A673 (cell line): ENCODE results near the gene PDE6B. TPM values are rescaled to one million over a fixed set of nuclear protein-coding genes. Genes with fewer than 3 reads are reported as not detected.
"Not testable (repeated sequence)": the region's sequence is repeated elsewhere in the genome, so short reads cannot be mapped to it uniquely, and the experiment has no call there.

Experiments
- BruUV-seq: library from RNA; stranded (reverse); fragments of 400-500 nt; replicated peaks from 2 replicates; lab custom pipeline; 2021; lab: Mats Ljungman, UMichigan
- CTCF ChIA-PET: fragments of 300-600 bp; sonication (Branson Sonifier 250); formaldehyde crosslinking; loops from one replicate; lab custom pipeline; 2022; ENCODE audit warnings: antibody characterized with exemption; lab: Charles Lee
- POLR2A ChIA-PET: fragments of 300-600 bp; sonication (Branson Sonifier 250); formaldehyde crosslinking; loops from one replicate; lab custom pipeline; 2022; ENCODE audit warnings: antibody characterized with exemption; ENCODE audit not compliant: low non-redundant PET; lab: Charles Lee
- DNase-seq: peaks from one replicate; pipeline ENCODE4 v3.0.0-alpha.2; 2015; ENCODE audit warnings: low spot score
- H3K27ac ChIP-seq: fragments of 200-600 bp; sonication (generic); 2 replicates; pipeline ENCODE4 v1.5.1; 2016; ENCODE audit warnings: mixed run types, low read depth, mild to moderate bottlenecking, mixed read lengths, antibody characterized with exemption, low read length; ENCODE audit not compliant: poor library complexity, severe bottlenecking
- H3K27me3 ChIP-seq: fragments of 200-600 bp; sonication (generic); replicated peaks from 2 replicates; pipeline ENCODE4 v1.6.1; 2017; ENCODE audit warnings: mixed run types, low read depth, mild to moderate bottlenecking, mixed read lengths, antibody characterized with exemption, low read length; ENCODE audit not compliant: insufficient read depth, poor library complexity
- H3K36me3 ChIP-seq: fragments of 200-600 bp; sonication (generic); 2 replicates; pipeline ENCODE4 v1.6.1; 2016; ENCODE audit warnings: mixed run types, mild to moderate bottlenecking, mixed read lengths, antibody characterized with exemption, low read length; ENCODE audit not compliant: insufficient read depth, poor library complexity, severe bottlenecking
- H3K4me1 ChIP-seq: fragments of 200-600 bp; sonication (generic); 2 replicates; pipeline ENCODE4 v1.6.1; 2017; ENCODE audit warnings: mixed run types, mild to moderate bottlenecking, mixed read lengths, antibody characterized with exemption, low read length; ENCODE audit not compliant: insufficient read depth, poor library complexity, severe bottlenecking
- H3K4me3 ChIP-seq: fragments of 200-600 bp; sonication (generic); 2 replicates; pipeline ENCODE4 v1.5.1; 2016; ENCODE audit warnings: low read depth, mixed run types, mild to moderate bottlenecking, mixed read lengths, low read length; ENCODE audit not compliant: poor library complexity, severe bottlenecking
- H3K9me3 ChIP-seq: fragments of 200-600 bp; sonication (generic); 2 replicates; pipeline ENCODE4 v1.6.1; 2016; ENCODE audit warnings: mixed run types, low read depth, mild to moderate bottlenecking, mixed read lengths, antibody characterized with exemption, low read length; ENCODE audit not compliant: poor library complexity, severe bottlenecking
- EZH2 ChIP-seq: fragments of 200-600 bp; sonication (generic); IDR thresholded peaks from 2 replicates; pipeline ENCODE4 v1.6.1; 2017; ENCODE audit warnings: borderline replicate concordance, low read depth, mild to moderate bottlenecking, mixed read lengths, antibody characterized with exemption, low read length; ENCODE audit not compliant: poor library complexity, severe bottlenecking
- intact Hi-C: fragments of 100-400 bp; cut with micrococcal nuclease; formaldehyde crosslinking; loops from one replicate; pipeline ENCODE4 v1.10.0; 2022; ENCODE audit not compliant: unreplicated experiment
- total RNA-seq: library from RNA; stranded (reverse); gene quantifications from 2 replicates; pipeline ENCODE4 v1.2.3, GENCODE V29; 2021
- TF ChIP-seq, protein P1 (sequence below): fragments of 300-800, 200-600 bp; sonication (generic); conservative IDR thresholded peaks from 2 replicates; pipeline ENCODE4 v1.5.1; 2017; ENCODE audit warnings: low read depth, mild to moderate bottlenecking, antibody characterized with exemption, low read length, moderate library complexity, mixed read lengths

The PDE6B gene
- total RNA-seq, 1 experiment from 2014 or later, result 10.4 TPM

DNA sequence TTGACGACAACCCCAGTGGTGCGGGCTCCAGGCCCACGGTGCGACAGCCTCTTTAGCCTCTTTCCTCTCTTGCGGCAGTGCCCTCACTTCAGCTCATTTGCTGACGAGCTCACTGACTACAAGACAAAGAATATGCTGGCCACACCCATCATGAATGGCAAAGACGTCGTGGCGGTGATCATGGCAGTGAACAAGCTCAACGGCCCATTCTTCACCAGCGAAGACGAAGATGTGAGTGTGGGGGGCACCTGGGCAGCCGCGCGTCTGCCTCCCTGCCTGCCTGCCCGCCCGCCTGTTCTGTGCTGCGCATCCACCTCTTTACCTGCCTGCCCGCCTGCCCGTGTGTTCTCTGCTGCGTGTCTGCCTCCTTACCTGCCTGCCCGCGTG, 9.2 kb downstream of the PDE6B start:
- BruUV-seq, result no TSS peak
- Histone ChIP-seq H3K9me3 (no peaks in the 10 kb centered on the region), H3K4me1 (no peaks in the 10 kb centered on the region), H3K27me3 (peaks cover 15% of the 10 kb centered on the region), H3K27ac (no peak overlapping the region), H3K4me3 (no peak overlapping the region), H3K36me3 (no peaks in the 10 kb centered on the region)
- DNase-seq, result no peak
- intact Hi-C loops, result no loop called here
- POLR2A ChIA-PET, result no interaction called here
- no peak for TF ChIP-seq EZH2
- TF ChIP-seq, protein P1, sequence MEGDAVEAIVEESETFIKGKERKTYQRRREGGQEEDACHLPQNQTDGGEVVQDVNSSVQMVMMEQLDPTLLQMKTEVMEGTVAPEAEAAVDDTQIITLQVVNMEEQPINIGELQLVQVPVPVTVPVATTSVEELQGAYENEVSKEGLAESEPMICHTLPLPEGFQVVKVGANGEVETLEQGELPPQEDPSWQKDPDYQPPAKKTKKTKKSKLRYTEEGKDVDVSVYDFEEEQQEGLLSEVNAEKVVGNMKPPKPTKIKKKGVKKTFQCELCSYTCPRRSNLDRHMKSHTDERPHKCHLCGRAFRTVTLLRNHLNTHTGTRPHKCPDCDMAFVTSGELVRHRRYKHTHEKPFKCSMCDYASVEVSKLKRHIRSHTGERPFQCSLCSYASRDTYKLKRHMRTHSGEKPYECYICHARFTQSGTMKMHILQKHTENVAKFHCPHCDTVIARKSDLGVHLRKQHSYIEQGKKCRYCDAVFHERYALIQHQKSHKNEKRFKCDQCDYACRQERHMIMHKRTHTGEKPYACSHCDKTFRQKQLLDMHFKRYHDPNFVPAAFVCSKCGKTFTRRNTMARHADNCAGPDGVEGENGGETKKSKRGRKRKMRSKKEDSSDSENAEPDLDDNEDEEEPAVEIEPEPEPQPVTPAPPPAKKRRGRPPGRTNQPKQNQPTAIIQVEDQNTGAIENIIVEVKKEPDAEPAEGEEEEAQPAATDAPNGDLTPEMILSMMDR, result no peak
- CTCF ChIA-PET, result no interaction called here

DNA sequence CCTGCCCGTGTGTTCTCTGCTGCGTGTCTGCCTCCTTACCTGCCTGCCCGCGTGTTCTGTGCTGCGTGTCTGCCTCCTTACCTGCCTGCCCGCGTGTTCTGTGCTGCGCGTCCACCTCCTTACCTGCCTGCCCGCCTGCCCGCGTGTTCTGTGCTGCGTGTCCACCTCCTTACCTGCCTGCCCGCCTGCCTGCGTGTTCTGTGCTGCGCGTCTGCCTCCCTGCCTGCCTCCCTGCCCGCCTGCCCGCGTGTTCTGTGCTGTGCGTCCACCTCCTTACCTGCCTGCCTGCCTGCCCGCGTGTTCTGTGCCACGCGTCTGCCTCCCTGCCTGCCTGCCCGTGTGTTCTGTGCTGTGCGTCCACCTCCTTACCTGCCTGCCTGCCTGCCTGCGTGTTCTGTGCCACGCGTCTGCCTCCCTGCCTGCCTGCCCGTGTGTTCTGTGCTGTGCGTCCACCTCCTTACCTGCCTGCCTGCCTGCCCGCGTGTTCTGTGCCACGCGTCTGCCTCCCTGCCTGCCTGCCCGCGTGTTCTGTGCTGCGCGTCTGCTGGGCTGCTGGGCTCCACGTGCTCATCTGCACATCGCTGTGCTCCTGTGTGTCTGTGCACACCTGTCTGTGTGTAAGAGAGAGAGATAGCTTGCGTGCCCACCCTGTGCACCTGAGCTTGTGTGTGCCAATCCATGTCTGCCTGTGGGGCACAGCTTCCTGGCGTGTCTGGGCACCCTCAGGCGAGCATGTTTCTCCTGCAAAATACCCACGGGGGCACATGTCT, 9.9 kb downstream of the PDE6B start:
- peaks cover 15% of the 10 kb centered on the region for H3K27me3 ChIP-seq
- H3K4me3 ChIP-seq, POLR2A ChIA-PET, BruUV-seq, H3K27ac ChIP-seq, CTCF ChIA-PET, H3K9me3 ChIP-seq, H3K4me1 ChIP-seq, intact Hi-C loops, DNase-seq, H3K36me3 ChIP-seq: not testable (repeated sequence)

DNA sequence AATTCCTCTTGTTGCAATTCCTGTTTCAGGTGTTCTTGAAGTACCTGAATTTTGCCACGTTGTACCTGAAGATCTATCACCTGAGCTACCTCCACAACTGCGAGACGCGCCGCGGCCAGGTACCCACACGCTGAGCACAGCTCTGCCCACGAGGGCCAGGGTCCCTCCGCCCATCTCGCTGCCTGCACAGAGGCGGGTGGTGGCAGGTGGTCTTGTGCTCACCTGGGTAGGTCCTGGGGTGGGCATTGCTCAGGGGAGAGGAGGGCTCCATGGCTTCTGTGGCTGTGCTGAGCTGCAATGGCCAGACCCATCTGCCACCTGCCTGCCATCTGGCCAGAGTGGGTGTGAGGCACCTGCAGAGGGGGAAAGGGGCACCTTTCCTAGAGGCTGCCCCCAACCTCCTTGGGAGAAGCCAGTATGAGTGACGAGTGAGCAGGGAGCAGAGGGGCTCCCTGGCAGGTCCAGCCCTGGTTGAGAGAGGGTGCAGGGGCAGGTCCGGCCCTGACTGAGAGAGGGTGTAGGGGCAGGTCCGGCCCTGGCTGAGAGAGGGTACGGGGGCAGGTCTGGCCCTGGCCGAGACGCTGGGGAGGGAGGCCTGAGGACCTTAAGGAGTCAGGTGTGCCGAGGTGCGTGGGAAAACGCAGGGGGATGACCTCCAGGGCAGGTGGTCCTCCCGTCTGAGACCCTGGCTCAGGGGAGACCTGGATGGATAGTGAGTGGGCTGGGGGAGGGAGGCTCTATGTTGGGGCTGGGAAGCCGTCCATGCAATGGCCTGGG, 10.7 kb downstream of the PDE6B start:
- Histone ChIP-seq H3K27ac (no peak overlapping the region), H3K4me1 (no peaks in the 10 kb centered on the region), H3K9me3 (no peaks in the 10 kb centered on the region), H3K27me3 (peaks cover 15% of the 10 kb centered on the region), H3K36me3 (no peaks in the 10 kb centered on the region), H3K4me3 (no peak overlapping the region)
- intact Hi-C loops, result no loop called here
- CTCF ChIA-PET, result no interaction called here
- TF ChIP-seq EZH2, result no peak
- TF ChIP-seq, protein P1, result no peak
- BruUV-seq, result no TSS peak
- POLR2A ChIA-PET, result no interaction called here
- no peak for DNase-seq
